GM12875 (cell line): Measurements from ENCODE around the gene TMED10.
A peak's percentile ranks its signal among the peaks of the same experiment; 100 is the strongest.

ENCODE experiments used
- H3K4me3 ChIP-seq: one replicate; pipeline ENCODE4 v1.5.1; 2011; ENCODE audit warnings: low read depth, low read length, control low read depth
- TF ChIP-seq, protein P1 (sequence below): IDR thresholded peaks from 2 replicates; pipeline ENCODE4 v1.5.1; 2011; ENCODE audit warnings: low read depth, mild to moderate bottlenecking, control low read depth, inconsistent platforms, low read length, moderate library complexity, borderline replicate concordance; ENCODE audit not compliant: insufficient read depth

The TMED10 gene

DNA sequence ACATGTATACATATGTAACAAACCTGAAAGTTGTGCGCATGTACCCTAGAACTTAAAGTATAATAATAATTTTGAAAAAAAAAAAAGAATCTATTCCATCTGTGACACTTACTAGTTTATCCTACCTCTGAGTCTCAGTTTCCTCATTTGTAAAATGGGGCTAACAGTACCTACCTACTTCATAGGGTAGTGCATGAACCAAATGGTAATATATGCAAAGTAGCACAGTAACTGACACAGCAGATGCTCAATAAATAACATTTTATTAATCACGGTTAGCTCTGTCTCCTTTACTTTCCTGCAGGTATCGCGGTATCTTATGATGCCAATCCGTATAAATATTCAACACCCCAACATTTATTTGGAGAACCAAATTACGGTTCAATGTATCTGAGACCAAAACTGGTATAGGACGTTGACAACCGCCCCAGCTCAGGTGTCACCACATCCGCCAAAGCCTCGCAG lies 703 bp downstream of the TMED10 start:
- peak overlapping the region; percentile 93 for H3K4me3 ChIP-seq
- TF ChIP-seq, protein P1, sequence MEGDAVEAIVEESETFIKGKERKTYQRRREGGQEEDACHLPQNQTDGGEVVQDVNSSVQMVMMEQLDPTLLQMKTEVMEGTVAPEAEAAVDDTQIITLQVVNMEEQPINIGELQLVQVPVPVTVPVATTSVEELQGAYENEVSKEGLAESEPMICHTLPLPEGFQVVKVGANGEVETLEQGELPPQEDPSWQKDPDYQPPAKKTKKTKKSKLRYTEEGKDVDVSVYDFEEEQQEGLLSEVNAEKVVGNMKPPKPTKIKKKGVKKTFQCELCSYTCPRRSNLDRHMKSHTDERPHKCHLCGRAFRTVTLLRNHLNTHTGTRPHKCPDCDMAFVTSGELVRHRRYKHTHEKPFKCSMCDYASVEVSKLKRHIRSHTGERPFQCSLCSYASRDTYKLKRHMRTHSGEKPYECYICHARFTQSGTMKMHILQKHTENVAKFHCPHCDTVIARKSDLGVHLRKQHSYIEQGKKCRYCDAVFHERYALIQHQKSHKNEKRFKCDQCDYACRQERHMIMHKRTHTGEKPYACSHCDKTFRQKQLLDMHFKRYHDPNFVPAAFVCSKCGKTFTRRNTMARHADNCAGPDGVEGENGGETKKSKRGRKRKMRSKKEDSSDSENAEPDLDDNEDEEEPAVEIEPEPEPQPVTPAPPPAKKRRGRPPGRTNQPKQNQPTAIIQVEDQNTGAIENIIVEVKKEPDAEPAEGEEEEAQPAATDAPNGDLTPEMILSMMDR: no peak

DNA sequence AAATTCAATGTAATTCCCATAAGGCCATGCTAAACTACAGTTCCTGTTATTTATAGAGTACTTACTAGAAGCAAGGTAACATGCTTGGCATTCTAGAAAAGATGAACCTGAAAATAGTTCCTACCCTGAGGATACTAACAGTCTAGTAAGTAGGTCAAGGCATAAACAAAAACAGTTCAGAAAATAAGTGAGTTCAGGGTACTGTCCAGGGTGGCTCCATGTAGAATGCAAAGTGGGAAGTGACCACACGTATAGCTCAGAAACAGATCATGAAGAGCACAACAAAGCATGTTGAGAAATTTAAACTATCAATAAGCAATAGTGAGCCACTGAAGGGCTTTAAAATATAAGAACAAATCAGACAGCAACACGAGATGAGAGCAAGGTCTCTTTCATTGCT lies 2.3 kb downstream of the TMED10 start:
- no peak overlapping the region for H3K4me3 ChIP-seq
- TF ChIP-seq, protein P1: no peak

DNA sequence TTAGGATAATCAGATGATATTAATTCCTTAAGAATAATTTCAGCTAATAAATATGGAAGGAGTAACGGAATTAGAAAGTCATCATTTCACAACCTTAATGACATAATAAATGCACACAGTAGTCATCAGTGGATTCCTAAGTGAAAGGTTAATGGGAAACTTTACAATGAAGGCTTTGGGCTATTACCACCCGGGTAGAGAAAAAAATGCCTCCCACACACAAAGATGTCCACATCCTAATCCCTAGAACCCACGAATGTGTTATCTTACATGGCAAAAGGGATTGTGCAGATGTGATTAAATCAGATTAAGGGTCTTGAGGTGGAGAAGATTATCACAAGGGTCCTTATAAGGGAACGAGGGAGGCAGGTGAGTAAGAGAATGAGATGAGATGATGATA lies 5.6 kb downstream of the TMED10 start:
- TF ChIP-seq, protein P1: no peak
- H3K4me3 ChIP-seq: no peak overlapping the region

DNA sequence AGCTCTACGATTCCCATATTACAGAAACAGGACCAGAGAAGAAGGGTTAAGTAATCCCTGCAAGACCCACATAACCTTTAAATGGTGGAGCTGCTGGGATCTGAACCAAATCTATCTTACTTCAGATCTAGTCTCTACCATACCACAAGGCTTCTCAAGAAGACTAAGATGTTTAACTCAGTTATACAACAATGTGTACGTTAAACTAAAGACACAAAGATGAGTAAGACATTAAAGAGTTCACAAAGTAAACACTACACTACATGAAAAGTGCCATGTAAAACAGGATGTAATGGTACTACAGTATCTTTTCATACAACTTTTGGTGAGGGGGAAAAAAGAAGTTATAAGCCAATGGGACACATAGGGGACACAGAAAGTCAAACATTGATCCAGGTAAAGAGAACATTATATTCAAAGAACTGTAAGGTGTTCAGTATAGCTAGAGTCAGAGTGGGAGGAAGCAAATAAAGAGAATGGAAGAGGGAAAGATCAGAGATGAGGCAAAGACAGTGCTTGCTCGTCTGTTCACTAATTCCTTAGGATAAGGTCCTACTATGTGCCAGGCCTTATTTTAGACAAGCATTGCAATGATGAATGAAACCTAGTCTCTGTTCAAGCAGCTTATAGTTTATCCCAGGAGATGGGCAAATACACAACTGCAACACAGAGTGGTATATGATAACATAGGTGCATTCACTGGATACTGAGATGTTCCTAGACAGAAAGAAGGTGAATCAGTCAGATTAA lies 7.7 kb downstream of the TMED10 start:
- TF ChIP-seq, protein P1: no peak
- no peak overlapping the region for H3K4me3 ChIP-seq

DNA sequence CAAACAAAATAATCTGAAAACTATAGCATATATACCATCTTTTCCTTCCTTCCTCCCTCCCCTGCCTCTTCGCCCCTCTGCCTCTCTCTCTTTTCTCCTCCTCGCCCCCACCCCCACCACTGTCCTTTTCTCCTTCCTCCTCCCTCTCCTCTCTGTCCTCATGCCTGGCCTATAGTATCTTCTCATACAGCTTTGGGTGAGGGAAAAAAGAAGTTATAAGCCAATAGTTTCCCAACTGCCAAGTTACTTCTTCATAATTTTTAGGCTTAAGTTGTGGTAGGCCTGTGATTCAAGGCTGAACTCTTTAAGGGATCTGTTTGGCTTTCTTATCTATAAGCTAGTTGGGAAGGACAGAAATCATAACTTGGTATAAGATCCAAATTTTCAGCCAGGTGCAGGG lies 9.1 kb downstream of the TMED10 start:
- no peak overlapping the region for H3K4me3 ChIP-seq
- TF ChIP-seq, protein P1: no peak

DNA sequence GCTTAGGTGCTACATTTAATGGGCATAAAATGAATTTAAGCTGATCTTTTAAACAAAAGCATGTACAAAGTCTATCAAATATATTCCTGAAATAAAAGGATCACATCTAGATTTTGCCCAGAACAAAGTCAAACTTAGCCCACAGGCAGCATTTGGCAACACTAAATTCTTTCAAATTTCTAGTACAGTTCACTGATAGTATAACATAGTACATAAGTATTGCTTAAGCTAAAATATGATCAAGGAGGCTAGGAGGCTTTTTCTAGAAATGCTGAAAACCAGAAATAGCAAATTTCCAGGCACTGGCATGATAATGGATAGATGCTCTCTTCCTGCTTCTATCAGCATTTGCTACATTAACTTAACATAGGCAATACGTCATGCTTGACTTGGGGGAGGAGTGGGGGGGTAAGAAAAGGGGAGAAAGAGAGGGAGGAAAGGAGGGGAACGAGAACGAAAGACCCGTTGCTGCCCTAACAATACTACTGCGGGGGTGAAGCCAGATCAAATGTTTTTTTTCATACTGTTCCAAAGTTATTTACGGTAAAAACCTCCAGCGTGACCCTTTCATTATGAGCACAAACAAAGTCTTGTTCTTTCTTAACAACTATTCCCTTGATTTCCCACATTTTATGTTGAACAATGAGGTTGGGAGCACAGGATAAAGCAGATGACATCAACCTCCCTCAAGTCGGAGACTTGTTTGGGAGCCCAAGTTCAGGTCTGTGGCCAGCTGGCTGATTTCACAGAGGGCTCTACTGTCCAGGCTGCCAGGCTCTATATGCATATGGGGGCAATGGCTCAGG lies 10.6 kb downstream of the TMED10 start:
- no peak overlapping the region for H3K4me3 ChIP-seq
- TF ChIP-seq, protein P1: no peak
